Measurements from ENCODE around the gene FOXO3. TPM values are rescaled to one million over a fixed set of nuclear protein-coding genes. Genes with fewer than 3 reads are reported as not detected.
A peak's percentile ranks its signal among the peaks of the same experiment; 100 is the strongest.

The FOXO3 gene
- total RNA-seq, 3 donors from 2014 or later = 52.4 to 60.4 (median 60.1) TPM

DNA sequence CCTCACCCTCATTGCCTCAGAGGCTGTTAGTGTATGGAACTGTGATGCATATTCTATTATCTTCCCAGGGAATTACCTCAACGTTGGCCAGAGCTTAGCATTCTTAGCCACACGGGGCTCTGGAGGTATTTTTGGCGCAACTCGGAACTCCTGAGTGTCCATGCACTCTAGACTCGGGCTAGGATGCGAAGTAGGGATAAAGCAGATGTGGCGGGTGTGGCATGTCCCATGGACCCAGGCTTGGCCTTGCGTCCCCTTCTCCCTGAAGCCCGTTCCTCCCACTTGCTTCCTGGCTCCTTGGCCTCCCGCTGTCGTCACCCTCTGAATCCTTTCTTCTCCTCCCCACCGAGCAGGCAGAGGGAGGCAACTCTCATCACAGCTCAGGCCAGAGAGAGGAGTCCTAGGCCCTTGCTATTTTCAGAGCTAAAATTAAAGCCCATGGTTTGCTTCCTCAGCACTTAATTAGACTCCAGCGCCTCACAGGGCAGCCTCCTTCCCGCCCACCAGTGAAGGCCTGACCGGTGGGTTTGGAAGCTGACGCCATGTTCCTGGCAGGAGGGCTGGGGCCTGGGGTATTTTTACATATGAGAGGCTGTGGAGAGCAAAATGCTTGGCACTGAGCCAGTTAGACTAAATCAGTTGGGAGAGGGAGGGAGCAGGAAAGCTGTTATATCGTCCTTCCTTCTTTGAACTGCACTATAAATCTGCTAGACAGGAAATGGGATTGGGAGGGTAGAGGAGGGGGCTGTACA, 138.7 kb downstream of the FOXO3 start:
- TF ChIP-seq CTCF (IDR thresholded peaks at IDR 0.05) = no peak
- Histone ChIP-seq H3K4me3 (no peak overlapping the region), H3K36me3 (ENCODE audit: low read depth) (no peaks in the 10 kb centered on the region), H3K9me3 (peaks cover 19% of the 10 kb centered on the region), H3K4me1 (ENCODE audit: low read depth) (no peaks in the 10 kb centered on the region)
- DNase-seq = no peak
- intact Hi-C loops (cut with DNase I, micrococcal nuclease) = no loop called here
- ATAC-seq = no peak

DNA sequence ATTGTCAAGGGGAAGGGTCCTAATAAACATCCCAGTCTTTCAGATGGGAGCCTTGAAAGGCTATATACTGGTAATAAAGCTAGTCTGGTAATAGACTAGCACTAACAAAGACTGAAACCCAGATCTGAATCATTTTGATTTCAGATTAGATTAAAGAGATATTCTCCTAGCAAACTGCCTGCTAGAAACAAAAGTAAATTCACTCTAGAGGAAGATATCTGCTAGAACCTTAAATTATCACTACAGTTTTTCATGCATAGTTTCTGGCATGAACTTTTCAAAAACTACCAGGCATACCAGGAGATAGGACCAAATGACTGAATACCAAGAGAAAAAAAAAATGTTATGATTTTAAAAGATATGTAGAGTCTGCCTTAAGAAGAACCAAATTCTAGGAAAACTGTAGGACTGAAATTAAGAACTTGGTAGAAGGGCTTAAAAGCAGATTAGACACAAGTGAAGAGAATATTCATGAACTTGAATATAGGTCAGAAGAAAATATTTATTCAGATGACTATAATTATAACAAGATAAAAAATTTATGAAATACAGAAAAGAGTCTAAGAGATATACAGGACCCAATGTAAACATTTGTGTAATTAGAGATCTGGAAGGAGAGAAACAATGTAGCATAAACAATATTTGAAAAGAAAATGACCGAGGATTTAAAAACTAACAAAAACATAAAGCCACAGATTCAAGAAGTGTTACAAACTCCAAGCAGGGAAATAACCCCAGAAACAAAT, 141.6 kb downstream of the FOXO3 start:
- peaks cover 19% of the 10 kb centered on the region for H3K9me3 ChIP-seq
- intact Hi-C loops (cut with DNase I, micrococcal nuclease) = no loop called here
- no peak for TF ChIP-seq CTCF (IDR thresholded peaks at IDR 0.05)
- H3K4me3 ChIP-seq = no peak overlapping the region
- H3K4me1 ChIP-seq (ENCODE audit: low read depth) = peaks cover 2% of the 10 kb centered on the region
- no peak for DNase-seq
- no peak for ATAC-seq
- no peaks in the 10 kb centered on the region for H3K36me3 ChIP-seq (ENCODE audit: low read depth)

DNA sequence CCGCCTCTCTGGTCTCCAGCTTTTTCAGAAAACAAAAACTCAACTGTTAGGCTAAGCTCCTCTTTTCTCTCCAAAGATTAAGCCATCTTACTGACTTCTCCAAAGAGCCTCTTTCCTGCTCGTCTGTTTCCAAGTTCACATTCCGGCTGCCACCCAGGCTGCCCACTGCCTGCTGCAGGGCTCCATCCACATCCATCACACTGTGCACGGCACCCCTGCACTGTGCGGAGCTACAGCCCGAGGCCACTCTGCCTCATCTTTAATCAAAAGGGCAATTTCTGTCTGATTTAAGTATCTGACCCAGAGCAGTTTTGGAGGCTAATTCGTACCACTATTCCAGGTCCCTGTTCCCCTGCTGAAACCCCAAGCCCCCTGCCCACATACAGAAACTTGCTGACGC, 145.9 kb downstream of the FOXO3 start:
- DNase-seq = no peak
- no peak for ATAC-seq
- H3K9me3 ChIP-seq = peaks cover 14% of the 10 kb centered on the region
- no peak overlapping the region for H3K4me3 ChIP-seq
- intact Hi-C loops (cut with DNase I, micrococcal nuclease) = no loop called here
- peaks cover 3% of the 10 kb centered on the region for H3K4me1 ChIP-seq (ENCODE audit: low read depth)
- TF ChIP-seq CTCF (IDR thresholded peaks at IDR 0.05) = no peak
- no peaks in the 10 kb centered on the region for H3K36me3 ChIP-seq (ENCODE audit: low read depth)

- TF ChIP-seq CTCF (IDR thresholded peaks at IDR 0.05) = no peak
- intact Hi-C loops (cut with DNase I, micrococcal nuclease) = no loop called here
- DNase-seq (peak in 1 of 3 donors; percentile 79), ATAC-seq (peak; percentile 77)
- Histone ChIP-seq H3K4me1 (ENCODE audit: low read depth) (peaks cover 3% of the 10 kb centered on the region), H3K4me3 (no peak overlapping the region), H3K36me3 (ENCODE audit: low read depth) (no peaks in the 10 kb centered on the region), H3K9me3 (peaks cover 6% of the 10 kb centered on the region)
These were observed 146.7 kb downstream of the FOXO3 start for GRCh38 chr6:108707328-108707976.

DNA sequence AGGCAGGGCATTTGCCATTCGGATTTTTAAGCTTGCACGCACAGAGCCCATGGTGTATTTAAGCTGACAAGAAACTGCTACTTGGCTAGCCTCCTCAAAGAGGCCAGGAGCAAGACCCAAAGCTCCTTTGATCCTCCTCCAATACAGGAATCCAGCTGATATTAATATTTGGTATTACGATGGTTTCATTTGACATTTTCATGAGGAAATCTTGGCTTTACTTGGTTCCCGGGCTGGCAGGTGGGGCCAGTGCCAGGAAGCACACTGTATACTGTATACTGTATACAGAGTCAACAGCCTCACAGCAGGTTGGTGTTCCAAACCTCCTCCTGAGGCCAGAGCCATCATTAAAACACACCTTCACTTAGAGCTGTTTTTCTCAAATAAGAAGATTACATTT, 149.3 kb downstream of the FOXO3 start:
- TF ChIP-seq CTCF (IDR thresholded peaks at IDR 0.05) = no peak
- Histone ChIP-seq H3K4me1 (ENCODE audit: low read depth) (peaks cover 10% of the 10 kb centered on the region), H3K36me3 (ENCODE audit: low read depth) (no peaks in the 10 kb centered on the region), H3K9me3 (no peaks in the 10 kb centered on the region), H3K4me3 (no peak overlapping the region)
- DNase-seq (no peak), ATAC-seq (no peak)
- intact Hi-C loops (cut with DNase I, micrococcal nuclease) = no loop called here

Measured in mucosa of descending colon (tissue), 3 donors.